Spleen (tissue), 7 donors: ENCODE results near the gene LYVE1.
"Not testable (repeated sequence)": the region's sequence is repeated elsewhere in the genome, so short reads cannot be mapped to it uniquely, and the experiment has no call there.

Source experiments
- CTCF ChIP-seq, 11 experiments: fragments of 200-600 bp in 7 of 11; fragments of 450-650 bp in 4 of 11; sonication (generic) in 4 of 11; IDR thresholded peaks in 8 of 11; conservative IDR thresholded peaks in 3 of 11; 1 replicate in 7 of 11; 2 replicates in 4 of 11; pipeline versions ENCODE4 v1.4.0 to v1.8.0; 2016 to 2021; ENCODE audit warnings: antibody characterized with exemption in 11 of 11, inconsistent platforms in 4 of 11, mild to moderate bottlenecking in 1 of 11
- POLR2A ChIP-seq, 3 donors: fragments of 450-650 bp; IDR thresholded peaks; one replicate each; pipeline ENCODE4 v1.5.1; 2017; ENCODE audit warnings: antibody characterized with exemption in 3 of 3, mild to moderate bottlenecking in 1 of 3
- POLR2AphosphoS5 ChIP-seq, 3 donors: sonication (generic); formaldehyde crosslinking; IDR thresholded peaks; one replicate each; pipeline ENCODE4 v1.5.1; 2017; ENCODE audit warnings: antibody characterized with exemption in 3 of 3
- donor health status: DM: no; HTN: no; CAD: no; lungs with moderate emphysema.
- donor health status: DM: no; HTN: no; CAD: no.
- donor health status: DM: no; HTN: no; CAD: no.

GRCh38 chr11:10595840-10596239, 27.4 kb upstream of the LYVE1 start:
- TF ChIP-seq CTCF (IDR thresholded peaks at IDR 0.05 in 8 of 11, conservative IDR thresholded peaks at IDR 0.05 in 3 of 11); POLR2AphosphoS5 (IDR thresholded peaks at IDR 0.05); POLR2A (IDR thresholded peaks at IDR 0.05): not testable (repeated sequence)
